ENCODE results near the gene JAM2. TPM values are rescaled to one million over a fixed set of nuclear protein-coding genes. Genes with fewer than 3 reads are reported as not detected.

The JAM2 gene
- total and polyA plus RNA-seq, 2 donors from 2014 or later, result 6.0 to 12.0 TPM

- peak; percentile 90 to 97 (median 93) for DNase-seq
- intact Hi-C loops (cut with DNase I), result no loop called here
- Histone ChIP-seq H3K36me3 (ENCODE audit: control insufficient read depth in 2 of 3, insufficient read depth in 3 of 3, low read length in 3 of 3) (no peaks in the 10 kb centered on the region), H3K27me3 (ENCODE audit: control insufficient read depth, insufficient read depth, low read length) (no peaks in the 10 kb centered on the region), H3K9ac (ENCODE audit: low read length in 3 of 3) (peak overlapping the region; percentile 86 to 96 (median 90)), H3K9me3 (ENCODE audit: control insufficient read depth in 2 of 3, insufficient read depth in 1 of 3, low read length in 3 of 3) (no peaks in the 10 kb centered on the region), H3K4me1 (ENCODE audit: control insufficient read depth in 2 of 3, insufficient read depth in 2 of 3, low read depth in 1 of 3, low read length in 3 of 3) (peaks cover 0 to 9% (median 7%) of the 10 kb centered on the region in 3 donors), H3K4me3 (ENCODE audit: low read length in 3 of 3) (peak overlapping the region; percentile 73 to 92 (median 90)), H3K27ac (ENCODE audit: low read depth in 2 of 2, low read length in 2 of 2) (peak overlapping the region; percentile 99 to 100)
- FAIRE-seq, result no peak
- TF ChIP-seq, protein P1, sequence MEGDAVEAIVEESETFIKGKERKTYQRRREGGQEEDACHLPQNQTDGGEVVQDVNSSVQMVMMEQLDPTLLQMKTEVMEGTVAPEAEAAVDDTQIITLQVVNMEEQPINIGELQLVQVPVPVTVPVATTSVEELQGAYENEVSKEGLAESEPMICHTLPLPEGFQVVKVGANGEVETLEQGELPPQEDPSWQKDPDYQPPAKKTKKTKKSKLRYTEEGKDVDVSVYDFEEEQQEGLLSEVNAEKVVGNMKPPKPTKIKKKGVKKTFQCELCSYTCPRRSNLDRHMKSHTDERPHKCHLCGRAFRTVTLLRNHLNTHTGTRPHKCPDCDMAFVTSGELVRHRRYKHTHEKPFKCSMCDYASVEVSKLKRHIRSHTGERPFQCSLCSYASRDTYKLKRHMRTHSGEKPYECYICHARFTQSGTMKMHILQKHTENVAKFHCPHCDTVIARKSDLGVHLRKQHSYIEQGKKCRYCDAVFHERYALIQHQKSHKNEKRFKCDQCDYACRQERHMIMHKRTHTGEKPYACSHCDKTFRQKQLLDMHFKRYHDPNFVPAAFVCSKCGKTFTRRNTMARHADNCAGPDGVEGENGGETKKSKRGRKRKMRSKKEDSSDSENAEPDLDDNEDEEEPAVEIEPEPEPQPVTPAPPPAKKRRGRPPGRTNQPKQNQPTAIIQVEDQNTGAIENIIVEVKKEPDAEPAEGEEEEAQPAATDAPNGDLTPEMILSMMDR (IDR thresholded peaks at IDR 0.05; ENCODE audit: borderline replicate concordance, extremely low read depth, insufficient read depth), result no peak
These were observed 96.9 kb downstream of the JAM2 start for GRCh38 chr21:25735646-25736597.

- H3K4me1 ChIP-seq (ENCODE audit: control insufficient read depth in 2 of 3, insufficient read depth in 2 of 3, low read depth in 1 of 3, low read length in 3 of 3), result peaks cover 0 to 7% (median 4%) of the 10 kb centered on the region in 3 donors
- no peak for FAIRE-seq
- H3K27ac ChIP-seq (ENCODE audit: low read depth in 2 of 2, low read length in 2 of 2), result no peak overlapping the region
- intact Hi-C loops (cut with DNase I), result no loop called here
- no peaks in the 10 kb centered on the region for H3K9me3 ChIP-seq (ENCODE audit: control insufficient read depth in 2 of 3, insufficient read depth in 1 of 3, low read length in 3 of 3)
- H3K27me3 ChIP-seq (ENCODE audit: control insufficient read depth, insufficient read depth, low read length), result no peaks in the 10 kb centered on the region
- no peak overlapping the region for H3K4me3 ChIP-seq (ENCODE audit: low read length in 3 of 3)
- no peaks in the 10 kb centered on the region for H3K36me3 ChIP-seq (ENCODE audit: control insufficient read depth in 2 of 3, insufficient read depth in 3 of 3, low read length in 3 of 3)
- TF ChIP-seq, protein P1 (IDR thresholded peaks at IDR 0.05; ENCODE audit: borderline replicate concordance, extremely low read depth, insufficient read depth), result no peak
- no peak overlapping the region for H3K9ac ChIP-seq (ENCODE audit: low read length in 3 of 3)
- DNase-seq, result no peak
These were observed 98.4 kb downstream of the JAM2 start for GRCh38 chr21:25737421-25737820.

GRCh38 chr21:25742900-25743299 is 103.8 kb downstream of the JAM2 start:
- no peak for FAIRE-seq

More at GRCh38 chr21:25742900-25743299, 103.8 kb downstream of the JAM2 start:
- no peak overlapping the region for H3K4me3 ChIP-seq (ENCODE audit: low read length in 3 of 3)
- peaks cover 0 to 11% (median 2%) of the 10 kb centered on the region in 3 donors for H3K36me3 ChIP-seq (ENCODE audit: control insufficient read depth in 2 of 3, insufficient read depth in 3 of 3, low read length in 3 of 3)
- TF ChIP-seq, protein P1 (IDR thresholded peaks at IDR 0.05; ENCODE audit: borderline replicate concordance, extremely low read depth, insufficient read depth), result no peak
- H3K27ac ChIP-seq (ENCODE audit: low read depth in 2 of 2, low read length in 2 of 2), result no peak overlapping the region
- no peaks in the 10 kb centered on the region for H3K27me3 ChIP-seq (ENCODE audit: control insufficient read depth, insufficient read depth, low read length)
- no peak overlapping the region for H3K9ac ChIP-seq (ENCODE audit: low read length in 3 of 3)
- intact Hi-C loops (cut with DNase I), result no loop called here
- DNase-seq, result no peak
- H3K9me3 ChIP-seq (ENCODE audit: control insufficient read depth in 2 of 3, insufficient read depth in 1 of 3, low read length in 3 of 3), result no peaks in the 10 kb centered on the region
- no peaks in the 10 kb centered on the region for H3K4me1 ChIP-seq (ENCODE audit: control insufficient read depth in 2 of 3, insufficient read depth in 2 of 3, low read depth in 1 of 3, low read length in 3 of 3)
